Measurements from ENCODE around the gene KIAA1614.

GRCh38 chr1:180923887-180924286, 11.2 kb downstream of the KIAA1614 start:
- TF ChIP-seq EZH2 (IDR thresholded peaks at IDR 0.05) (no peak), POLR2AphosphoS5 (IDR thresholded peaks at IDR 0.05; ENCODE audit: borderline replicate concordance, low read depth, low read length) (no peak)
